PC-9 (cell line): ENCODE data around the gene GALNT1.

Experiments
- CTCF ChIP-seq: fragments of 200-600 bp; sonication (generic); conservative IDR thresholded peaks from 2 replicates; pipeline ENCODE4 v1.6.1; 2017; ENCODE audit warnings: mixed run types, antibody characterized with exemption, mild to moderate bottlenecking, moderate library complexity
- EZH2 ChIP-seq: fragments of 200-600 bp; sonication (generic); IDR thresholded peaks from 2 replicates; pipeline ENCODE4 v1.8.0; 2017; ENCODE audit warnings: antibody characterized with exemption, low read depth

DNA sequence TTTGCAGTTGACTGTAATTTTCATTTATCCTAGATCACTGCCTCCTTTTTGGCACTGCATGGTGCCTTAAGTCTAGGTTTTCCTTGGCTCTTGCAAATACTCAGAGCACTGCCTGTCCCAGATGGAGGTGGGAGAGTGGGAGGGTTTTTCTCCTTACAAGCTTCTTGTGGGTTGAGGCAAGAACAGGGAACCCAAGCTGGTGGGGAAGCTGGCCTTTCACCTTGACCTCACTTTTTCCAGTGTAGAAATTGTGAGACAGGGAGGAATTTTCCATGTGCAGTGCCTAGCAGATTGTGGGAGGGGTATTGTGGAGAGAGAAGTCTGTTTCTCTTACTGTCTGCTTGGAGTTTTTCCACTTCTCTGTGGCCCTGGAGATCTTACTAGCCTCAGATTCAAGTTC, 21.5 kb downstream of the GALNT1 start:
- TF ChIP-seq CTCF, result no peak
- no peak for TF ChIP-seq EZH2
